Measurements from ENCODE around the gene PAWR.

DNA sequence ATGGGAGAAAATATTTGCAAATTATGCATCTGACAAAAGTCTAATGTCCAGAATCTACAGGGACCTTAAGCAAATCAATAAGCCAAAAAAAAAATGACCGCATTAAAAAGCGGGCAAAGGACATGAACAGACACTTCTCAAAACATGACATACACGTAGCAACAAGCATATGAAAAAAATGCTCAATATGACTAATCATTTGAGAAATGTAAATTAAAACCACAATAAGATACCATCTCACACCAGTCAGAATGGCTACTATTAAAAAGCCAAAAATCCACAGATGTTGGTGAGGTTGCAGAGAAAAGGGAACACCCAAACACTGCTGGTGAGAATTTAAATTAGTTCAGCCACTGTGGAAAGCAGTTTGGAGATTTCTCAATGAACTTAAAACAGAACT, 16.1 kb downstream of the PAWR start:
- no peak for TF ChIP-seq CTCF (IDR thresholded peaks at IDR 0.05)
- no peak for TF ChIP-seq POLR2A (IDR thresholded peaks at IDR 0.05)
- no peak for TF ChIP-seq POLR2AphosphoS5 (IDR thresholded peaks at IDR 0.05)
